Ishikawa (cell line): Measurements from ENCODE around the gene OLFML2A.
A peak's percentile ranks its signal among the peaks of the same experiment; 100 is the strongest.

ENCODE experiments used
- CEBPB ChIP-seq: IDR thresholded peaks from 2 replicates; pipeline ENCODE4 v1.6.1; 2012
- CREB1 ChIP-seq: IDR thresholded peaks from 2 replicates; pipeline ENCODE4 v1.6.1; 2012; ENCODE audit warnings: low read depth
- EGR1 ChIP-seq: IDR thresholded peaks from 2 replicates; pipeline ENCODE4 v1.6.1; 2012
- EP300 ChIP-seq: IDR thresholded peaks from 2 replicates; pipeline ENCODE4 v1.6.1; 2012; ENCODE audit warnings: borderline replicate concordance
- FOXM1 ChIP-seq: IDR thresholded peaks from 2 replicates; pipeline ENCODE4 v1.6.1; 2012; ENCODE audit warnings: low read depth, borderline replicate concordance
- NFIC ChIP-seq: IDR thresholded peaks from 2 replicates; pipeline ENCODE4 v1.6.1; 2012
- RAD21 ChIP-seq: IDR thresholded peaks from 2 replicates; pipeline ENCODE4 v1.6.1; 2012; ENCODE audit warnings: low read depth
- TAF1 ChIP-seq: IDR thresholded peaks from 2 replicates; pipeline ENCODE4 v1.6.1; 2012; ENCODE audit warnings: low read depth, mild to moderate bottlenecking
- TCF12 ChIP-seq: IDR thresholded peaks from 2 replicates; pipeline ENCODE4 v1.6.1; 2012; ENCODE audit warnings: low read depth
- TEAD4 ChIP-seq: IDR thresholded peaks from 2 replicates; pipeline ENCODE4 v1.6.1; 2012
- YY1 ChIP-seq: IDR thresholded peaks from 2 replicates; pipeline ENCODE4 v1.6.1; 2012; ENCODE audit warnings: low read depth
- ZBTB7A ChIP-seq: IDR thresholded peaks from 2 replicates; pipeline ENCODE4 v1.6.1; 2012; ENCODE audit warnings: low read depth
- TF ChIP-seq, protein P1 (sequence below): IDR thresholded peaks from 2 replicates; pipeline ENCODE4 v1.6.1; 2012
- TF ChIP-seq, protein P2 (sequence below): IDR thresholded peaks from 2 replicates; pipeline ENCODE4 v1.6.1; 2012; ENCODE audit warnings: low read depth, mild to moderate bottlenecking
- TF ChIP-seq, protein P3 (sequence below): IDR thresholded peaks from 2 replicates; pipeline ENCODE4 v1.6.1; 2012

The OLFML2A gene

DNA sequence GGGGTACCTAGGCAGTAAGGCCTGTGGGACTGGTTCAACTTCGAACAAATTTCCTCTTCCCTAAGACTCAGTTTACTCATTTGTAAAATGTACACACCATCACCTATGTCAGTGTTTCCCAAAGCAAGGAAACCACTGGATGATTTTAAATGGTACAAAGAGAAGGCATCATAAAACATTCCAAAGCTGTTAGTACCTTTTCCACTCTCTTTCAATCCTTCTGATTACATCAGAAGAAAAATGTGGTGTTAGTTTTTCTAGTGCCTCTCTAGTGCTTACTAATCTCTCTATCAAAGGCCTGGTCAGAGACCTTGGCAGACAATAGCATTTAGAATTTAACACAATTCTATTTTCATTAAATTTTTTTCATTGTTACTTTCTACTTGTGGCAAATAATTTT, 24.0 kb upstream of the OLFML2A start:
- TF ChIP-seq TCF12 (no peak), ZBTB7A (no peak), RAD21 (no peak), TAF1 (no peak), CEBPB (no peak), CREB1 (no peak), EP300 (no peak), NFIC (no peak), FOXM1 (no peak), TEAD4 (no peak)
- TF ChIP-seq, protein P1, sequence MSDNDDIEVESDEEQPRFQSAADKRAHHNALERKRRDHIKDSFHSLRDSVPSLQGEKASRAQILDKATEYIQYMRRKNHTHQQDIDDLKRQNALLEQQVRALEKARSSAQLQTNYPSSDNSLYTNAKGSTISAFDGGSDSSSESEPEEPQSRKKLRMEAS = no peak
- TF ChIP-seq, protein P2, sequence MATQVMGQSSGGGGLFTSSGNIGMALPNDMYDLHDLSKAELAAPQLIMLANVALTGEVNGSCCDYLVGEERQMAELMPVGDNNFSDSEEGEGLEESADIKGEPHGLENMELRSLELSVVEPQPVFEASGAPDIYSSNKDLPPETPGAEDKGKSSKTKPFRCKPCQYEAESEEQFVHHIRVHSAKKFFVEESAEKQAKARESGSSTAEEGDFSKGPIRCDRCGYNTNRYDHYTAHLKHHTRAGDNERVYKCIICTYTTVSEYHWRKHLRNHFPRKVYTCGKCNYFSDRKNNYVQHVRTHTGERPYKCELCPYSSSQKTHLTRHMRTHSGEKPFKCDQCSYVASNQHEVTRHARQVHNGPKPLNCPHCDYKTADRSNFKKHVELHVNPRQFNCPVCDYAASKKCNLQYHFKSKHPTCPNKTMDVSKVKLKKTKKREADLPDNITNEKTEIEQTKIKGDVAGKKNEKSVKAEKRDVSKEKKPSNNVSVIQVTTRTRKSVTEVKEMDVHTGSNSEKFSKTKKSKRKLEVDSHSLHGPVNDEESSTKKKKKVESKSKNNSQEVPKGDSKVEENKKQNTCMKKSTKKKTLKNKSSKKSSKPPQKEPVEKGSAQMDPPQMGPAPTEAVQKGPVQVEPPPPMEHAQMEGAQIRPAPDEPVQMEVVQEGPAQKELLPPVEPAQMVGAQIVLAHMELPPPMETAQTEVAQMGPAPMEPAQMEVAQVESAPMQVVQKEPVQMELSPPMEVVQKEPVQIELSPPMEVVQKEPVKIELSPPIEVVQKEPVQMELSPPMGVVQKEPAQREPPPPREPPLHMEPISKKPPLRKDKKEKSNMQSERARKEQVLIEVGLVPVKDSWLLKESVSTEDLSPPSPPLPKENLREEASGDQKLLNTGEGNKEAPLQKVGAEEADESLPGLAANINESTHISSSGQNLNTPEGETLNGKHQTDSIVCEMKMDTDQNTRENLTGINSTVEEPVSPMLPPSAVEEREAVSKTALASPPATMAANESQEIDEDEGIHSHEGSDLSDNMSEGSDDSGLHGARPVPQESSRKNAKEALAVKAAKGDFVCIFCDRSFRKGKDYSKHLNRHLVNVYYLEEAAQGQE = no peak

DNA sequence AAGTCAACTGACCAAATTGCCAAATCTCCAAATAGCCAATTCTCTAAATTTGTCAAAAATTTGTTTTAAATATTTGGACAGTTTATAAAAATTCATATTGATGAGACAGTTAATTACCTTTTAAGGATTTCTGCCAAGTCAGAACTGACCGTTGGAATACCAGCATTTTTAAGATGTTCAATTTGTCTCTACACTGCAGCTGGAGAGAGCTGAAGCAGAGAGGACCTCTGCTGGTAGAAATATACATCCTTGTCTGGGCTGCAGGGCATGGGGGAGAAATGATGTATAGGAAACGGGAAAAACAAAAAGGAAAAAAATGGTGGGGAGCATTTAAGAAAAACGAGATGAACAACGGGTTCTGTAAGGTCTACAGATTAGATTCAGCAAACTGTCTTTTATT, 22.6 kb upstream of the OLFML2A start:
- no peak for TF ChIP-seq TEAD4
- TF ChIP-seq RAD21 = peak; percentile 64

DNA sequence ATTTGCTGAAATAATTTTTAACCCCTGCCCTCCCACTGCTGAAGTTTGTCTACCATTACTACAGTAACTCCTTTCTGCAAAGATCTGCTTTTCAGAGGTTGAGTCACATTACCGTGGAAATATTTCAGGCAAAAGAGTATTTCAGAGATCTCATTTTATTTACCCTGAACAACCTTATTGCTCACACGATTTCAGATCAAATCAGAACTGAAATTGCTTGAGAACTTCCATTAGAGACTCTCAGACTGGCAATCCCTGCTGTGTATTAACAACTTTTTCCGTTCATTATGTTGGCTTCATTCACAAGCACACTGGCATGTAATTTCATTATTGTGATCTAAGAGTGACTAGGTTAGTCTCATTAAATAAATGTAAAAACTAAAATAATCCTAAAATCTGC, 21.9 kb upstream of the OLFML2A start:
- TF ChIP-seq TAF1 = no peak
- TF ChIP-seq, protein P3, sequence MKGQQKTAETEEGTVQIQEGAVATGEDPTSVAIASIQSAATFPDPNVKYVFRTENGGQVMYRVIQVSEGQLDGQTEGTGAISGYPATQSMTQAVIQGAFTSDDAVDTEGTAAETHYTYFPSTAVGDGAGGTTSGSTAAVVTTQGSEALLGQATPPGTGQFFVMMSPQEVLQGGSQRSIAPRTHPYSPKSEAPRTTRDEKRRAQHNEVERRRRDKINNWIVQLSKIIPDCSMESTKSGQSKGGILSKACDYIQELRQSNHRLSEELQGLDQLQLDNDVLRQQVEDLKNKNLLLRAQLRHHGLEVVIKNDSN = no peak
- TF ChIP-seq, protein P1 = no peak
- TF ChIP-seq FOXM1 = no peak
- TF ChIP-seq YY1 = no peak
- no peak for TF ChIP-seq TEAD4
- TF ChIP-seq EP300 = no peak
- no peak for TF ChIP-seq CEBPB
- TF ChIP-seq, protein P2 = no peak
- TF ChIP-seq CREB1 = no peak
- no peak for TF ChIP-seq ZBTB7A
- no peak for TF ChIP-seq RAD21
- TF ChIP-seq TCF12 = no peak
- no peak for TF ChIP-seq EGR1
- TF ChIP-seq NFIC = no peak

DNA sequence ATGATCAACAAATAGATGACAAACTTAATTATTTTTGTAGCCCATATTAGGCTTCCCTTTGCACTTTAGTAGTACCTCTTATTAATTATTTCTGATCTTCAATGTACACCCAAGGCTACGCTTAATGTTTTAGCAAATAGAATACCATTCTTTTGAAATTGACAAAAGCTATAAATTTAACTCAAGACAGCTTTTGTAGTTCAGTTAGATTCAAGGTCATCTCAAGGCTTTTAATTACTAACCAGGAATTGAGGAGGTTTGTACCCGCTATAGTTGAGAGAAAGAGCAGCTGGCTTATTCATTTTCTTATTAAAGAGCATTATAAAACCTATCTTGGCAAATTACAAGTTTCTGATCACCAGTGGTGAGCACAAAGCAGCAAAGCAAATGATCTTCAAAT, 20.9 kb upstream of the OLFML2A start:
- no peak for TF ChIP-seq TAF1
- TF ChIP-seq FOXM1 = no peak
- no peak for TF ChIP-seq CEBPB
- TF ChIP-seq ZBTB7A = no peak
- TF ChIP-seq, protein P3 = no peak
- TF ChIP-seq, protein P1 = no peak
- no peak for TF ChIP-seq EP300
- no peak for TF ChIP-seq EGR1
- TF ChIP-seq TEAD4 = no peak
- no peak for TF ChIP-seq YY1
- no peak for TF ChIP-seq RAD21
- TF ChIP-seq, protein P2 = no peak
- no peak for TF ChIP-seq NFIC
- no peak for TF ChIP-seq TCF12
- TF ChIP-seq CREB1 = no peak

DNA sequence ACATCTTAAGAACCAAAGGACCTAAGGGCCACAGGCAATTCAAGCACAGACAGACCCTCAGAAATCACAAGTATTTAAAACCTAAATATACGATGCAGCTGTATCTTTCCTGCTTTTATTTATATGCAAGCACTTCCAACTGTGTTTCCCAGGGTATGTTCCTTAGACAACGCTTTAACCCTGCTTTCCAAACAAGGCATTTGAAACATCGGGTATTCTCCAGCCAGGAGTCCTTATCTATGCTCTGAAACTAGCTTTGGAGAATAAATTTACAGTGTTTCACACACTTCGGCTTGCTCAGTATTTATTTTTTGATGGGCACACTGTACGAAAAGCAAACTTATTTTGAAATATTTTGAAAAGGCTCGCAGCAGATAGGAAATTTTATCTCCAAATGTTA, 19.3 kb upstream of the OLFML2A start:
- no peak for TF ChIP-seq TCF12
- TF ChIP-seq CEBPB = no peak
- no peak for TF ChIP-seq ZBTB7A
- no peak for TF ChIP-seq TAF1
- TF ChIP-seq EGR1 = no peak
- TF ChIP-seq CREB1 = no peak
- no peak for TF ChIP-seq TEAD4
- TF ChIP-seq YY1 = no peak
- no peak for TF ChIP-seq RAD21
- TF ChIP-seq, protein P3 = no peak
- TF ChIP-seq EP300 = no peak
- no peak for TF ChIP-seq NFIC
- TF ChIP-seq FOXM1 = no peak
- TF ChIP-seq, protein P1 = no peak
- TF ChIP-seq, protein P2 = no peak
